GM23338 (cell line): ENCODE data around the gene KRTAP5-1. TPM values are rescaled to one million over a fixed set of nuclear protein-coding genes. Genes with fewer than 3 reads are reported as not detected.

ENCODE experiments used
- ATAC-seq: fragments of 200-7000 bp; cut with Tn5 transposase; 3 replicates; pipeline ENCODE4 v1.9.1; 2020
- DNase-seq: peaks from one replicate; pipeline ENCODE4 v3.0.0-alpha.2; 2015; ENCODE audit warnings: low spot score
- H2AFZ ChIP-seq: fragments of 200-600 bp; sonication (generic); 2 replicates; pipeline ENCODE4 v1.8.0; 2016; ENCODE audit warnings: antibody characterized with exemption, mild to moderate bottlenecking, moderate library complexity
- H3F3A ChIP-seq: fragments of 200-600 bp; sonication (generic); replicated peaks from 2 replicates; pipeline ENCODE4 v1.8.0; 2017; ENCODE audit warnings: antibody characterized with exemption, mixed run types, low read depth
- H3K27ac ChIP-seq: fragments of 200-600 bp; sonication (generic); 2 replicates; pipeline ENCODE4 v1.6.1; 2016; ENCODE audit warnings: low read depth
- H3K27me3 ChIP-seq: fragments of 200-600 bp; sonication (generic); 2 replicates; pipeline ENCODE4 v1.8.0; 2016; ENCODE audit warnings: mild to moderate bottlenecking, mixed run types, moderate library complexity; ENCODE audit not compliant: insufficient read depth
- H3K36me3 ChIP-seq: fragments of 200-600 bp; sonication (generic); 2 replicates; pipeline ENCODE4 v1.8.0; 2016; ENCODE audit warnings: mild to moderate bottlenecking; ENCODE audit not compliant: insufficient read depth
- H3K4me1 ChIP-seq: fragments of 200-600 bp; sonication (generic); 2 replicates; pipeline ENCODE4 v1.8.0; 2016; ENCODE audit warnings: mild to moderate bottlenecking, moderate library complexity; ENCODE audit not compliant: insufficient read depth
- H3K4me2 ChIP-seq: fragments of 200-600 bp; sonication (generic); 2 replicates; pipeline ENCODE4 v1.7.1; 2017; ENCODE audit warnings: mixed run types
- H3K4me3 ChIP-seq: fragments of 200-600 bp; sonication (generic); 2 replicates; pipeline ENCODE4 v1.6.1; 2016; ENCODE audit warnings: mixed run types
- H3K79me2 ChIP-seq: fragments of 200-600 bp; sonication (generic); replicated peaks from 2 replicates; pipeline ENCODE4 v1.8.0; 2017; ENCODE audit warnings: mild to moderate bottlenecking; ENCODE audit not compliant: insufficient read depth
- H3K9me2 ChIP-seq: fragments of 200-600 bp; sonication (generic); 2 replicates; pipeline ENCODE4 v1.8.0; 2017; ENCODE audit not compliant: insufficient read depth
- H4K20me1 ChIP-seq: fragments of 200-600 bp; sonication (generic); replicated peaks from 2 replicates; pipeline ENCODE4 v1.8.0; 2017; ENCODE audit warnings: mild to moderate bottlenecking; ENCODE audit not compliant: insufficient read depth
- H3K27ac Mint-ChIP-seq: 2 replicates; pipeline ENCODE4 v1.8.0; 2020; ENCODE audit warnings: inconsistent platforms, mild to moderate bottlenecking, moderate library complexity, mixed read lengths
- H3K27me3 Mint-ChIP-seq: 3 replicates; pipeline ENCODE4 v1.8.0; 2022; ENCODE audit warnings: low read depth, mild to moderate bottlenecking, moderate library complexity, mixed read lengths, inconsistent platforms; ENCODE audit not compliant: insufficient read depth, poor library complexity
- H3K36me3 Mint-ChIP-seq: 3 replicates; pipeline ENCODE4 v1.8.0; 2021; ENCODE audit warnings: low read depth, mild to moderate bottlenecking, inconsistent platforms, moderate library complexity, mixed read lengths
- H3K4me1 Mint-ChIP-seq: 3 replicates; pipeline ENCODE4 v1.8.0; 2020; ENCODE audit warnings: mild to moderate bottlenecking, inconsistent platforms, mixed read lengths
- H3K4me3 Mint-ChIP-seq: 3 replicates; pipeline ENCODE4 v1.8.0; 2021; ENCODE audit warnings: moderate library complexity, mild to moderate bottlenecking, inconsistent platforms, mixed read lengths
- H3K9me3 Mint-ChIP-seq: 3 replicates; pipeline ENCODE4 v1.8.0; 2020; ENCODE audit warnings: moderate library complexity, mild to moderate bottlenecking, inconsistent platforms, mixed read lengths
- CREB1 ChIP-seq: fragments of 250-450 bp; sonication (Bioruptor Pico); IDR thresholded peaks from 2 replicates; pipeline ENCODE4 v1.5.0; 2020; ENCODE audit warnings: low read depth, mild to moderate bottlenecking, moderate library complexity
- ETS1 ChIP-seq: IDR thresholded peaks from 2 replicates; pipeline ENCODE4 v1.6.1; 2016; ENCODE audit warnings: antibody characterized with exemption
- EZH2 ChIP-seq: fragments of 200-600 bp; sonication (generic); IDR thresholded peaks from one replicate; pipeline ENCODE4 v1.8.0; 2017; ENCODE audit warnings: antibody characterized with exemption, mild to moderate bottlenecking, low read depth; ENCODE audit not compliant: unreplicated experiment
- EZH2phosphoT487 ChIP-seq: fragments of 200-600 bp; sonication (generic); IDR thresholded peaks from one replicate; pipeline ENCODE4 v1.8.1; 2018; ENCODE audit warnings: antibody characterized with exemption; ENCODE audit not compliant: unreplicated experiment
- JUNB ChIP-seq: IDR thresholded peaks from one replicate; pipeline ENCODE4 v1.6.1; 2016; ENCODE audit warnings: antibody characterized with exemption; ENCODE audit not compliant: unreplicated experiment
- NANOG ChIP-seq: IDR thresholded peaks from 2 replicates; pipeline ENCODE4 v1.6.1; 2016; ENCODE audit warnings: antibody characterized with exemption, borderline replicate concordance
- REST ChIP-seq: IDR thresholded peaks from one replicate; pipeline ENCODE4 v1.6.1; 2018; ENCODE audit warnings: antibody characterized with exemption; ENCODE audit not compliant: unreplicated experiment
- STAT1 ChIP-seq: IDR thresholded peaks from one replicate; pipeline ENCODE4 v1.6.1; 2016; ENCODE audit warnings: antibody characterized with exemption; ENCODE audit not compliant: unreplicated experiment
- ZNF114 ChIP-seq: fragments of 250-450 bp; sonication (Bioruptor Pico); IDR thresholded peaks from 2 replicates; pipeline ENCODE4 v1.5.0; 2020; ENCODE audit warnings: mild to moderate bottlenecking, moderate library complexity
- ZNF331 ChIP-seq: fragments of 250-450 bp; sonication (Bioruptor Pico); IDR thresholded peaks from 2 replicates; pipeline ENCODE4 v1.5.0; 2020; ENCODE audit warnings: low read depth, mild to moderate bottlenecking, moderate library complexity
- ZNF462 ChIP-seq: fragments of 250-450 bp; sonication (Bioruptor Pico); IDR thresholded peaks from 2 replicates; pipeline ENCODE4 v1.5.0; 2020; ENCODE audit warnings: mild to moderate bottlenecking, moderate library complexity
- polyA plus RNA-seq: library from polyadenylated mRNA; unstranded; fragments of >200 nt; fragmentation: Nextera tagmentation; extraction: Ambion mirVana; gene quantifications from 2 replicates; pipeline ENCODE4 v1.2.1, GENCODE V29; 2016
- total RNA-seq: library from RNA; depleted of rRNA; stranded (reverse); fragments of >200 nt; shearing (Covaris generic); gene quantifications from 2 replicates; pipeline ENCODE4 v1.2.3, GENCODE V29; 2014

KRTAP5-1 gene
- total and polyA plus RNA-seq, 2 experiments from 2014 or later = not detected

GRCh38 chr11:1540074-1540473, 45.0 kb downstream of the KRTAP5-1 start (continued):
- TF ChIP-seq REST (no peak), ZNF462 (no peak), NANOG (no peak)

GRCh38 chr11:1538153-1538552, 46.9 kb downstream of the KRTAP5-1 start:
- H3K4me2 ChIP-seq = no peak overlapping the region
- Mint-ChIP-seq H3K4me3 (no peak overlapping the region; the same call in 2 of the 3 replicates), H3K9me3 (no peaks in the 10 kb centered on the region), H3K27ac (no peak overlapping the region), H3K27me3 (peaks cover 17% of the 10 kb centered on the region), H3K4me1 (no peaks in the 10 kb centered on the region), H3K36me3 (no peaks in the 10 kb centered on the region)
- peaks cover 13% of the 10 kb centered on the region for H4K20me1 ChIP-seq
- no peak for DNase-seq
- peaks cover 35% of the 10 kb centered on the region for H3K79me2 ChIP-seq
- no peaks in the 10 kb centered on the region for H3F3A ChIP-seq
- no peak for ATAC-seq
- no peak overlapping the region for H2AFZ ChIP-seq
- H3K4me1 ChIP-seq = no peaks in the 10 kb centered on the region
- no peak overlapping the region for H3K27ac ChIP-seq
- TF ChIP-seq EZH2 (no peak), JUNB (no peak), ZNF331 (CRISPR knock-in tag) (no peak), ETS1 (no peak), ZNF114 (CRISPR knock-in tag) (no peak), REST (no peak), CREB1 (CRISPR knock-in tag) (no peak), STAT1 (no peak), EZH2phosphoT487 (no peak), NANOG (no peak)
- no peak overlapping the region for H3K4me3 ChIP-seq
- H3K9me2 ChIP-seq = no peaks in the 10 kb centered on the region
- peaks cover 17% of the 10 kb centered on the region for H3K27me3 ChIP-seq
- no peaks in the 10 kb centered on the region for H3K36me3 ChIP-seq
